Breast epithelium (tissue), 4 donors: ENCODE measurements around the gene NINJ2. TPM values are rescaled to one million over a fixed set of nuclear protein-coding genes. Genes with fewer than 3 reads are reported as not detected.
A peak's percentile ranks its signal among the peaks of the same experiment; 100 is the strongest.

ENCODE experiments used
- DNase-seq, 2 donors: peaks; one replicate each; pipeline ENCODE4 v3.0.0-alpha.2; 2019; ENCODE audit warnings: low spot score in 2 of 2
- H3K27ac ChIP-seq, 2 donors: fragments of 200-600 bp; sonication (generic) in 1 of 2; one replicate each; pipeline ENCODE4 v1.5.1; 2016 to 2019; ENCODE audit warnings: mild to moderate bottlenecking in 1 of 2
- H3K27me3 ChIP-seq, 2 donors: fragments of 200-600 bp; sonication (generic) in 1 of 2; one replicate each; pipeline versions ENCODE4 v1.5.1 to v1.6.0; 2017 to 2019; ENCODE audit warnings: control low read depth in 1 of 2, mild to moderate bottlenecking in 1 of 2
- H3K36me3 ChIP-seq: fragments of 200-600 bp; one replicate; pipeline ENCODE4 v1.5.1; 2019
- H3K4me1 ChIP-seq, 2 donors: fragments of 200-600 bp; sonication (generic); one replicate each; pipeline ENCODE4 v1.5.1; 2016 to 2019; ENCODE audit warnings: control low read depth in 1 of 2
- H3K4me3 ChIP-seq, 3 donors: fragments of 200-600 bp; sonication (generic); 1 replicate in 2 of 3; 2 replicates in 1 of 3; pipeline ENCODE4 v1.5.1; 2016 to 2019; ENCODE audit warnings: mild to moderate bottlenecking in 3 of 3, moderate library complexity in 2 of 3
- H3K9me3 ChIP-seq, 2 donors: fragments of 200-600 bp; sonication (generic) in 1 of 2; one replicate each; pipeline ENCODE4 v1.5.1; 2016 to 2019; ENCODE audit warnings: control low read depth in 1 of 2
- CTCF ChIP-seq, 3 donors: fragments of 450-650 bp; IDR thresholded peaks; one replicate each; pipeline ENCODE4 v1.5.1; 2016 to 2017; ENCODE audit warnings: antibody characterized with exemption in 3 of 3, mild to moderate bottlenecking in 3 of 3, moderate library complexity in 3 of 3
- POLR2A ChIP-seq: fragments of 450-650 bp; IDR thresholded peaks from one replicate; pipeline ENCODE4 v1.6.1; 2016; ENCODE audit warnings: antibody characterized with exemption, mild to moderate bottlenecking, moderate library complexity
- POLR2AphosphoS5 ChIP-seq, 3 donors: sonication (generic); formaldehyde crosslinking; IDR thresholded peaks; one replicate each; pipeline ENCODE4 v1.6.1; 2017; ENCODE audit warnings: antibody characterized with exemption in 3 of 3
- intact Hi-C: fragments of 100-400 bp; cut with DNase I; formaldehyde crosslinking; loops from one replicate; pipeline ENCODE4 v1.15.1; 2023; ENCODE audit warnings: low total_unique reads
- total RNA-seq, 3 donors: library from RNA; depleted of rRNA; stranded (reverse); fragments of >200 nt; gene quantifications; one replicate each; pipeline ENCODE4 v1.1.0, GENCODE V29; 2016

NINJ2 gene
- total RNA-seq, 3 donors from 2014 or later = 6.3 to 17.0 (median 6.9) TPM

GRCh38 chr12:664075-664778 is 982 bp upstream of the NINJ2 start:
- Histone ChIP-seq H3K36me3 (no peaks in the 10 kb centered on the region), H3K27me3 (no peaks in the 10 kb centered on the region), H3K4me3 (no peak overlapping the region), H3K4me1 (no peaks in the 10 kb centered on the region), H3K9me3 (no peaks in the 10 kb centered on the region), H3K27ac (no peak overlapping the region)
- intact Hi-C loops = no loop called here
- no peak for TF ChIP-seq POLR2AphosphoS5 (IDR thresholded peaks at IDR 0.05)
- no peak for DNase-seq

DNA sequence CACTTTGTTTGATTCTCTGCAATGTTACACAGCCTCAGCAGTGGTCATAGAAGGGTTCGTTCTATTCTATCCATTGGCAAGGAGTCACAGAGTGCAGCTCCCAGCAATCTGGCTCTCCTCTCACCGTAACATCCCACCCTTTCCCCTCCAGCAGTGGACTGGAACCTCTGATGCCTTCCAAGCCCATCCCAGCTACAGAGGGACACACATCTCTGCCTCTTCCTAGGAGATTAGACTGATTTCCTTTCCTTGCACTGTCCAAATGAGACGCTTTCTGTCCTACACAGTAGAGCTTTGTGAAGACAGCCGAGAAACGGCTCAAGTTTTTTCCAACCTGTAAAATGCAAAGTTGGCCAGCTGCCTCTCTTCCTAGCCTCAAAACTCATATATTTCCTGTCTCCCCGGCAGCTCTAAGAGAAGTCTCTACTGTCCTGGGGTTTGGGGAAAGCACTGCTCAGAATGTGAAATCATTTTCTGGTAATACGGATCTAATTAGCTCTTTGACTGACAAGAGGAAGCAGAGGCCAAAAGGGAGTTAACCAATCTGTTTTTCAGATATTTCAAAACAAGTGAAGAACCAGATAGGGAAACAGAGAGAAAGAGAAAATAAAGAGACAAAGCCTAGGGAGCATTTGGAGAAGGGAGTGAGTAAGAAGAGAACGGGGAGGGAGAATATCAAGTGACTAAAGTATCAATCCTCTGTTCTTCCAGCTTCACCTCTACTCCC is 516 bp downstream of the NINJ2 start:
- Histone ChIP-seq H3K4me3 (peak overlapping the region; percentile 23 to 59 (median 35)), H3K27me3 (no peaks in the 10 kb centered on the region), H3K4me1 (no peaks in the 10 kb centered on the region), H3K36me3 (no peaks in the 10 kb centered on the region), H3K9me3 (no peaks in the 10 kb centered on the region), H3K27ac (peak overlapping the region; percentile 9 to 82)
- intact Hi-C loops = no loop called here
- DNase-seq = no peak
- TF ChIP-seq POLR2A (no peak), CTCF (IDR thresholded peaks at IDR 0.05) (no peak), POLR2AphosphoS5 (IDR thresholded peaks at IDR 0.05) (no peak)

DNA sequence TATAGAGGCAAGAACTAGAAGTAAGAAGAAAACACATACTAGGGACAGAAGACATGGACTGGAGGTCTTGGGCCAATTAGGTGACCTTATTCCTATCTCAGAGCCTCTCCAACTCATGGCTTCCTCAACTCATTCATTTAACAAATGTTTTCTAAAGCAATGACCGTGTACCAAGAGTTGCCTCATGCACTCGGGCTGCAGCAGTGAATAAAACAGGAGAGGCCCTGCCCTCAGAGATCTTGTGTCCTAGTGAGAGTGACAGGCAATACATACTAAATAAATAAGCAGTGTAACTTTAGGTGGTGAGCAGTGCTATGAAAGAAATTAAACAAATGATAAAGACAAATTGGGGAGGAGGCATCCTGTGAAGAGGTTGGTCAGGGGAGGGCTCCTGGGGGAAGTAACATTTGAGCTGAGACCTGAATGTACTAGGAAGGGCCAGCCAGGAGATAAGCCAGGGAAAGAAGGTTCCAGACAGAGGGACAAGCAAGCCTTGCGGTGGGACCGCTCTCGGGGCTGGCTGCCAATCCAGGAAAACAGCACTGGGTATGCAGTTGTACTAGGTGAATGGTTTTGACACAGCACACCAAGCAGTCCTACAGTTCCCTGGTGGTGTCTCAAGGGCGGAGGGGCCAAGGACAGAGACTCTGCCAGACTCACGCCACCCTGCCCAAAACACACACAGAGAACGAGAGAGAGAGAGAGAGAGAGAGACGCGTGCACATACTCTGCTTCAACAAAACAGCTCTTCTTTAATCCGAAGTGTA is 1.3 kb downstream of the NINJ2 start:
- TF ChIP-seq POLR2A = no peak
- no peak for TF ChIP-seq POLR2AphosphoS5 (IDR thresholded peaks at IDR 0.05)
- TF ChIP-seq CTCF (IDR thresholded peaks at IDR 0.05) = no peak
- intact Hi-C loops = no loop called here
- Histone ChIP-seq H3K27ac (peak overlapping the region in 1 of 2 donors; percentile 82), H3K4me3 (peak overlapping the region in 2 of 3 donors; percentile 23 to 59), H3K36me3 (no peaks in the 10 kb centered on the region), H3K27me3 (no peaks in the 10 kb centered on the region), H3K9me3 (no peaks in the 10 kb centered on the region), H3K4me1 (no peaks in the 10 kb centered on the region)
- no peak for DNase-seq

GRCh38 chr12:659090-659683 is 4.1 kb downstream of the NINJ2 start:
- no peak overlapping the region for H3K27ac ChIP-seq
- H3K4me3 ChIP-seq = no peak overlapping the region
- no peaks in the 10 kb centered on the region for H3K4me1 ChIP-seq
- intact Hi-C loops = no loop called here
- DNase-seq = no peak
- H3K36me3 ChIP-seq = no peaks in the 10 kb centered on the region
- H3K9me3 ChIP-seq = no peaks in the 10 kb centered on the region
- no peaks in the 10 kb centered on the region for H3K27me3 ChIP-seq
- no peak for TF ChIP-seq POLR2A
- TF ChIP-seq CTCF (IDR thresholded peaks at IDR 0.05) = no peak
- no peak for TF ChIP-seq POLR2AphosphoS5 (IDR thresholded peaks at IDR 0.05)

DNA sequence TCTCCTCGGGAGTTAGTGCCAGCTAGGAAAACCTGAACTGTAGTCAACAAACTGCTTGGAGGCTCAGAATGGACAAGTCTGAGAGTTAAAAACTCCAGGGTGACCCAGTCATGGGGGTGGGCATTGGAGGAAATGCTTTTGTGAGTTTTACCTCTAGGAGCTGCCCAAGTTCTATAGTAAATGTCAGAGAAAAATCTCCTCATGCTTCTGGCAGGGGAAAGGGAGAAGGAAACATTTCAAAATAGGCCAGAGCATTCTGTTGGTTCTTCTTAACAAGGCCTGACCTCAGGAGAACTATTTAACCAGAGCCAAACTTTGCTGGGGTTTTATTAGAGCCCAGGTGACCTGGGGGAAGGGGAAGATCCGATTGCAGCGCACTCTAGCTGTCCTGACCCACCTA is 12.3 kb downstream of the NINJ2 start:
- Histone ChIP-seq H3K9me3 (no peaks in the 10 kb centered on the region), H3K4me1 (peaks cover 0 to 5% of the 10 kb centered on the region in 2 donors), H3K4me3 (no peak overlapping the region), H3K27me3 (no peaks in the 10 kb centered on the region), H3K27ac (no peak overlapping the region), H3K36me3 (no peaks in the 10 kb centered on the region)
- intact Hi-C loops = no loop called here
- TF ChIP-seq CTCF (IDR thresholded peaks at IDR 0.05) = no peak
- TF ChIP-seq POLR2AphosphoS5 (IDR thresholded peaks at IDR 0.05) = no peak
- no peak for TF ChIP-seq POLR2A
- no peak for DNase-seq
